Tibial nerve (tissue), 4 donors: ENCODE results near the gene CDC42SE2. TPM values are rescaled to one million over a fixed set of nuclear protein-coding genes. Genes with fewer than 3 reads are reported as not detected.

ENCODE experiments used
- DNase-seq, 2 donors: peaks; one replicate each; pipeline ENCODE4 v3.0.0-alpha.2; 2019; ENCODE audit warnings: low spot score in 2 of 2
- H3K27ac ChIP-seq, 4 donors: fragments of 200-600 bp; sonication (generic) in 3 of 4; one replicate each; pipeline ENCODE4 v1.5.1; 2017 to 2019; ENCODE audit warnings: mild to moderate bottlenecking in 1 of 4
- H3K27me3 ChIP-seq, 2 donors: fragments of 200-600 bp; sonication (generic) in 1 of 2; one replicate each; pipeline versions ENCODE4 v1.5.1 to v1.6.0; 2017 to 2019
- H3K36me3 ChIP-seq, 3 donors: fragments of 200-600 bp; sonication (generic); one replicate each; pipeline ENCODE4 v1.5.1; 2018 to 2019
- H3K4me1 ChIP-seq, 4 donors: fragments of 200-600 bp; sonication (generic) in 3 of 4; one replicate each; pipeline ENCODE4 v1.5.1; 2017 to 2019
- H3K4me3 ChIP-seq, 4 donors: fragments of 200-600 bp; sonication (generic) in 3 of 4; one replicate each; pipeline ENCODE4 v1.5.1; 2017 to 2019; ENCODE audit warnings: mild to moderate bottlenecking in 1 of 4, moderate library complexity in 1 of 4
- H3K9me3 ChIP-seq, 4 donors: fragments of 200-600 bp; sonication (generic) in 3 of 4; one replicate each; pipeline ENCODE4 v1.5.1; 2017 to 2019
- CTCF ChIP-seq, 5 experiments: fragments of 200-600 bp in 3 of 5; fragments of 450-650 bp in 2 of 5; sonication (generic) in 3 of 5; IDR thresholded peaks; one replicate each; pipeline ENCODE4 v1.5.1; 2016 to 2019; ENCODE audit warnings: antibody characterized with exemption in 5 of 5, mild to moderate bottlenecking in 3 of 5, moderate library complexity in 2 of 5
- EP300 ChIP-seq, 2 donors: sonication (generic); formaldehyde crosslinking; IDR thresholded peaks; one replicate each; pipeline ENCODE4 v1.6.1; 2017; ENCODE audit warnings: antibody characterized with exemption in 2 of 2, mild to moderate bottlenecking in 1 of 2
- POLR2A ChIP-seq, 2 donors: fragments of 450-650 bp; IDR thresholded peaks; one replicate each; pipeline ENCODE4 v1.6.1; 2017; ENCODE audit warnings: antibody characterized with exemption in 2 of 2, mild to moderate bottlenecking in 2 of 2, moderate library complexity in 2 of 2
- WGBS, 2 donors: methylation state at CpG; one replicate each; pipeline ENCODE4 v1.1.5; 2018; 5-methylcytosine and 5-hydroxymethylcytosine counted together
- total RNA-seq, 4 donors: library from RNA; depleted of rRNA; stranded (reverse); fragments of >200 nt; gene quantifications; one replicate each; pipeline ENCODE4 v1.1.0, GENCODE V29; 2016

CDC42SE2 gene
- total RNA-seq, 4 donors from 2014 or later = 23.1 to 31.8 (median 28.0) TPM

- no peaks in the 10 kb centered on the region for H3K27me3 ChIP-seq
- DNase-seq = no peak
- no peaks in the 10 kb centered on the region for H3K9me3 ChIP-seq
- no peak overlapping the region for H3K27ac ChIP-seq
- no peaks in the 10 kb centered on the region for H3K36me3 ChIP-seq
- H3K4me1 ChIP-seq = peaks cover 0 to 7% (median 0%) of the 10 kb centered on the region in 4 donors
- no peak for TF ChIP-seq EP300 (IDR thresholded peaks at IDR 0.05)
- no peak for TF ChIP-seq CTCF (IDR thresholded peaks at IDR 0.05)
- TF ChIP-seq POLR2A (IDR thresholded peaks at IDR 0.05) = no peak
- 73 to 87% methylated on average over 4 of the region's 4 CpGs for WGBS, 2 donors
- H3K4me3 ChIP-seq = no peak overlapping the region
These were observed 38.4 kb upstream of the CDC42SE2 start for GRCh38 chr5:131225282-131225974.

DNA sequence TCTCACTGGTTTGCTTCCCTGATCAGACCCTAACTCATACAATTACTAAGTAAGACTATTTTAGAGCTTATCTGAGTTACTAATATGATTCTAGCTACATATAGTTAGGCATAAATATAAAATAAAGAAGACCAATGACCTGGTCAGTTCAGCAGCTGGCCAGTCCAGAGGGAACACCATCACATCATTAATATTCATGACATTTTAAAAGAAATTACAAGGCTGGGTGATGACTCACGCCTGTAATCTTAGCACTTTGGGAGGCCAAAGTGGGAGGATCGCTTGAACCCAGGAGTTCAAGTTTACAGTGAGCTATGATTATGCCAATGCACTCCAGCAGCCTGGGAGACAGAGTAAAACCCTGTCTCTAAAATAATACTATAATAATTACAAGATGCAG lies 37.0 kb upstream of the CDC42SE2 start:
- WGBS, 2 donors = 82 to 87% methylated on average over 2 of the region's 2 CpGs
- H3K4me3 ChIP-seq = no peak overlapping the region
- H3K27me3 ChIP-seq = no peaks in the 10 kb centered on the region
- H3K9me3 ChIP-seq = no peaks in the 10 kb centered on the region
- TF ChIP-seq CTCF (IDR thresholded peaks at IDR 0.05) (no peak), EP300 (IDR thresholded peaks at IDR 0.05) (no peak), POLR2A (IDR thresholded peaks at IDR 0.05) (no peak)
- H3K4me1 ChIP-seq = peaks cover 0 to 7% (median 2%) of the 10 kb centered on the region in 4 donors
- no peak overlapping the region for H3K27ac ChIP-seq
- no peaks in the 10 kb centered on the region for H3K36me3 ChIP-seq
- DNase-seq = no peak

- Histone ChIP-seq H3K9me3 (no peaks in the 10 kb centered on the region), H3K27me3 (no peaks in the 10 kb centered on the region), H3K4me1 (peaks cover 0 to 7% (median 2%) of the 10 kb centered on the region in 4 donors), H3K36me3 (no peaks in the 10 kb centered on the region), H3K4me3 (no peak overlapping the region), H3K27ac (no peak overlapping the region)
- WGBS, 2 donors = 68 to 89% methylated on average over 1 of the region's 1 CpG
- TF ChIP-seq CTCF (IDR thresholded peaks at IDR 0.05) = no peak
- TF ChIP-seq EP300 (IDR thresholded peaks at IDR 0.05) = no peak
- TF ChIP-seq POLR2A (IDR thresholded peaks at IDR 0.05) = no peak
- no peak for DNase-seq
These were observed 35.2 kb upstream of the CDC42SE2 start for GRCh38 chr5:131228646-131229045.

- no peaks in the 10 kb centered on the region for H3K9me3 ChIP-seq
- TF ChIP-seq POLR2A (IDR thresholded peaks at IDR 0.05) (no peak), CTCF (IDR thresholded peaks at IDR 0.05) (no peak), EP300 (IDR thresholded peaks at IDR 0.05) (no peak)
- no peak overlapping the region for H3K27ac ChIP-seq
- no peaks in the 10 kb centered on the region for H3K27me3 ChIP-seq
- no peaks in the 10 kb centered on the region for H3K36me3 ChIP-seq
- no peak overlapping the region for H3K4me3 ChIP-seq
- peaks cover 0 to 3% (median 1%) of the 10 kb centered on the region in 4 donors for H3K4me1 ChIP-seq
- DNase-seq = no peak
- WGBS, 2 donors = 85 to 93% methylated on average over 4 of the region's 4 CpGs
These were observed 34.2 kb upstream of the CDC42SE2 start for GRCh38 chr5:131229623-131230022.

GRCh38 chr5:131230406-131230805 lies 33.4 kb upstream of the CDC42SE2 start:
- no peaks in the 10 kb centered on the region for H3K9me3 ChIP-seq
- no peak overlapping the region for H3K4me3 ChIP-seq
- H3K4me1 ChIP-seq = peaks cover 0 to 3% (median 0%) of the 10 kb centered on the region in 4 donors
- H3K27ac ChIP-seq = no peak overlapping the region
- TF ChIP-seq EP300 (IDR thresholded peaks at IDR 0.05) = no peak
- no peak for TF ChIP-seq CTCF (IDR thresholded peaks at IDR 0.05)
- TF ChIP-seq POLR2A (IDR thresholded peaks at IDR 0.05) = no peak
- DNase-seq = no peak
- WGBS, 2 donors = 81 to 84% methylated on average over 5 of the region's 5 CpGs
- no peaks in the 10 kb centered on the region for H3K36me3 ChIP-seq
- no peaks in the 10 kb centered on the region for H3K27me3 ChIP-seq
